Measurements from ENCODE around the gene ZNF423. TPM values are rescaled to one million over a fixed set of nuclear protein-coding genes. Genes with fewer than 3 reads are reported as not detected.
A peak's percentile ranks its signal among the peaks of the same experiment; 100 is the strongest.

The ZNF423 gene
- total and polyA plus RNA-seq, 9 of the 15 experiments (the other 6 are each of a cell fraction or from before 2014, with no cell fraction given): not detected

- DNase-seq (ENCODE audit: extremely low read depth in 1 of 4, low spot score in 3 of 4) (peak; percentile 38 to 87 (median 80)), ATAC-seq (peak; percentile 95), FAIRE-seq (no peak)
- CTCF ChIA-PET (ENCODE audit: low intra/inter-chr PET ratio): interaction anchor here (0.6 to 0.8 kb wide), 4 partner anchors 101 to 457 kb away, joined by 3 to 6 read pairs (median 5); no protein-coding TSS in a partner anchor
- Histone ChIP-seq H3K9me3 (replicated peaks; ENCODE audit: control insufficient read depth, insufficient read depth, low read depth, low read length) (no peaks in the 10 kb centered on the region), H4K20me1 (replicated peaks; ENCODE audit: control insufficient read depth, insufficient read depth, low read length) (0 out of 2 replicates have a peak, but pooled peaks cover 4% of the 10 kb centered on the region), H3K9ac (ENCODE audit: insufficient read depth in 1 of 2, low read depth in 2 of 2, low read length in 2 of 2) (no peak overlapping the region), H2AFZ (ENCODE audit: low read depth, low read length) (no peak overlapping the region), H3K79me2 (ENCODE audit: control insufficient read depth, insufficient read depth, low read length) (no peaks in the 10 kb centered on the region), H3K4me2 (ENCODE audit: insufficient read depth, low read length) (no peak overlapping the region), H3K4me1 (replicated peaks in 1 of 2; ENCODE audit: control insufficient read depth in 2 of 2, insufficient read depth in 2 of 2, low read length in 2 of 2) (peaks cover 0 to 14% of the 10 kb centered on the region in 2 experiments; a peak in 1 of 5 replicates), H3K4me3 (no peak overlapping the region), H3K9me1 (ENCODE audit: control insufficient read depth, insufficient read depth, low read length) (no peaks in the 10 kb centered on the region), H3K27me3 (ENCODE audit: control insufficient read depth in 2 of 2, insufficient read depth in 2 of 2, low read length in 2 of 2) (peaks cover 8 to 38% of the 10 kb centered on the region in 2 experiments; a peak in 4 of 5 replicates), H3K36me3 (ENCODE audit: control insufficient read depth, insufficient read depth, low read length) (no peaks in the 10 kb centered on the region), H3K27ac (ENCODE audit: extremely low read depth, low read depth, low read length) (no peak overlapping the region)
- in situ Hi-C loops (cut with MboI) (no loop called here), intact Hi-C loops (cut with micrococcal nuclease) (no loop called here)
- 5% methylated on average over 38 of the region's 62 CpGs for WGBS (ENCODE audit: insufficient coverage, low coverage, missing lambda C conversion rate)
- no TSS peak for BruUV-seq (replicated peaks)
- POLR2A ChIA-PET: no interaction called here
- no peak for TF ChIP-seq EWSR1 (IDR thresholded peaks at IDR 0.05; ENCODE audit: borderline replicate concordance, low read depth, partially characterized antibody)
- peak; percentile 11; the same call in 1 of the 2 replicates for TF ChIP-seq REST (IDR thresholded peaks at IDR 0.05; ENCODE audit: borderline replicate concordance)
- no peak for TF ChIP-seq REST (CRISPR knock-in tag; IDR thresholded peaks at IDR 0.05; ENCODE audit: low read depth)
- peak; percentile 37; the same call in 1 of the 2 replicates for TF ChIP-seq SMC3 (conservative IDR thresholded peaks at IDR 0.05; ENCODE audit: insufficient read depth, low read depth, low read length)
- no peak for TF ChIP-seq MECOM (CRISPR knock-in tag; IDR thresholded peaks at IDR 0.05)
- peak in 1 of 2 experiments; percentile 50; a peak in 2 of 4 replicates for TF ChIP-seq RAD21 (CRISPR knock-in tag; conservative IDR thresholded peaks at IDR 0.05 in 1 of 2, IDR thresholded peaks at IDR 0.05 in 1 of 2)
- peak; percentile 65 to 81 (median 81) for TF ChIP-seq CTCF (IDR thresholded peaks at IDR 0.05 in 2 of 3, conservative IDR thresholded peaks at IDR 0.05 in 1 of 3; ENCODE audit: insufficient read depth in 2 of 3, low read depth in 1 of 3, low read length in 3 of 3)
Measured at GRCh38 chr16:49491771-49492761, 363.8 kb downstream of the ZNF423 start.
